Duodenal mucosa (tissue), 2 donors: ENCODE results near the gene KLHL18.

Experiments
- H3K27ac ChIP-seq: one replicate; pipeline ENCODE4 v1.7.0; 2013; ENCODE audit warnings: low read depth, low read length
- H3K27me3 ChIP-seq, 2 donors: one replicate each; pipeline ENCODE4 v1.7.0; 2013; ENCODE audit warnings: low read length in 2 of 2, control low read depth in 1 of 2; ENCODE audit not compliant: insufficient read depth in 2 of 2, control insufficient read depth in 1 of 2
- H3K36me3 ChIP-seq, 2 donors: one replicate each; pipeline ENCODE4 v1.7.0; 2013; ENCODE audit warnings: low read length in 2 of 2, control low read depth in 1 of 2; ENCODE audit not compliant: insufficient read depth in 2 of 2, control insufficient read depth in 1 of 2
- H3K4me1 ChIP-seq, 2 donors: one replicate each; pipeline ENCODE4 v1.7.0; 2013; ENCODE audit warnings: low read length in 2 of 2, control low read depth in 1 of 2; ENCODE audit not compliant: insufficient read depth in 2 of 2, control insufficient read depth in 1 of 2
- H3K4me3 ChIP-seq, 2 donors: one replicate each; pipeline ENCODE4 v1.7.0; 2013; ENCODE audit warnings: low read length in 2 of 2, low read depth in 1 of 2
- H3K9ac ChIP-seq, 2 donors: one replicate each; pipeline ENCODE4 v1.7.0; 2013; ENCODE audit warnings: low read length in 2 of 2, low read depth in 1 of 2
- H3K9me3 ChIP-seq, 2 donors: one replicate each; pipeline ENCODE4 v1.7.0; 2013; ENCODE audit warnings: low read length in 2 of 2, control low read depth in 1 of 2; ENCODE audit not compliant: control insufficient read depth in 1 of 2

KLHL18 gene

DNA sequence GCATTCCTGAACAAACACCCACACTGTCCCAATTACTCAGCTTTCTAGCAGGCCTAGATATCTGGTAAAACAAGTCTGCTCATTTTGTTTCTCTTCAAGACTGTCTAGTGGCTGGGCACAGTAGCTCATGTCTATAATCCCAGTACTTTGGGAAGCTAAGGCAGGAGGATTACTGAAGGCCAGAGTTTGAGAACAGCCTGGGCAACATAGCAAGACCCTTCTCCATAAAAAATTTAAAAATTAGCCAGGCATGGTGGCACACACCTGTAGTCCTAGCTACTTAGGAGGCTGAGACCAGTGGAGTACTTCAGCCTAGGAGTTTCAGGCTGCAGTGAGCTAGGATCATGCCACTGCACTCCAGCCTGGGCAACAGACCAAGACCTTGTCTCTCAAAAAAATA, 91.8 kb downstream of the KLHL18 start:
- H3K36me3 ChIP-seq, result no peaks in the 10 kb centered on the region
- no peak overlapping the region for H3K9ac ChIP-seq
- H3K4me1 ChIP-seq, result peaks cover 0 to 4% of the 10 kb centered on the region in 2 donors

GRCh38 chr3:47376393-47376792, 93.6 kb downstream of the KLHL18 start:
- H3K27me3 ChIP-seq, result peaks cover 0 to 5% of the 10 kb centered on the region in 2 donors
- no peak overlapping the region for H3K4me3 ChIP-seq
- H3K27ac ChIP-seq, result no peak overlapping the region
- H3K9ac ChIP-seq, result no peak overlapping the region
- no peaks in the 10 kb centered on the region for H3K9me3 ChIP-seq
- H3K36me3 ChIP-seq, result no peaks in the 10 kb centered on the region
- H3K4me1 ChIP-seq, result peaks cover 0 to 10% of the 10 kb centered on the region in 2 donors

More for the DNA sequence above, 91.8 kb downstream of the KLHL18 start:
- peaks cover 0 to 5% of the 10 kb centered on the region in 2 donors for H3K27me3 ChIP-seq
- H3K9me3 ChIP-seq, result no peaks in the 10 kb centered on the region
- H3K27ac ChIP-seq, result no peak overlapping the region
- H3K4me3 ChIP-seq, result no peak overlapping the region

- Histone ChIP-seq H3K27ac (no peak overlapping the region), H3K9ac (no peak overlapping the region), H3K9me3 (no peaks in the 10 kb centered on the region), H3K27me3 (no peaks in the 10 kb centered on the region), H3K4me3 (no peak overlapping the region), H3K4me1 (peaks cover 6 to 17% of the 10 kb centered on the region in 2 donors), H3K36me3 (no peaks in the 10 kb centered on the region)
Measured at GRCh38 chr3:47377186-47377585, 94.4 kb downstream of the KLHL18 start.

GRCh38 chr3:47378869-47379268, 96.1 kb downstream of the KLHL18 start:
- H3K27ac ChIP-seq, result no peak overlapping the region
- H3K9ac ChIP-seq, result no peak overlapping the region
- H3K36me3 ChIP-seq, result no peaks in the 10 kb centered on the region
- H3K9me3 ChIP-seq, result no peaks in the 10 kb centered on the region
- H3K4me1 ChIP-seq, result peaks cover 8 to 18% of the 10 kb centered on the region in 2 donors
- peak overlapping the region in 1 of 2 donors; percentile 5 for H3K4me3 ChIP-seq
- no peaks in the 10 kb centered on the region for H3K27me3 ChIP-seq

GRCh38 chr3:47379411-47379899, 96.7 kb downstream of the KLHL18 start:
- no peaks in the 10 kb centered on the region for H3K9me3 ChIP-seq
- no peaks in the 10 kb centered on the region for H3K27me3 ChIP-seq
- peaks cover 8 to 18% of the 10 kb centered on the region in 2 donors for H3K4me1 ChIP-seq
- H3K36me3 ChIP-seq, result no peaks in the 10 kb centered on the region
- peak overlapping the region; percentile 96 to 98 for H3K4me3 ChIP-seq
- peak overlapping the region; percentile 99 to 100 for H3K9ac ChIP-seq
- H3K27ac ChIP-seq, result peak overlapping the region; percentile 97

DNA sequence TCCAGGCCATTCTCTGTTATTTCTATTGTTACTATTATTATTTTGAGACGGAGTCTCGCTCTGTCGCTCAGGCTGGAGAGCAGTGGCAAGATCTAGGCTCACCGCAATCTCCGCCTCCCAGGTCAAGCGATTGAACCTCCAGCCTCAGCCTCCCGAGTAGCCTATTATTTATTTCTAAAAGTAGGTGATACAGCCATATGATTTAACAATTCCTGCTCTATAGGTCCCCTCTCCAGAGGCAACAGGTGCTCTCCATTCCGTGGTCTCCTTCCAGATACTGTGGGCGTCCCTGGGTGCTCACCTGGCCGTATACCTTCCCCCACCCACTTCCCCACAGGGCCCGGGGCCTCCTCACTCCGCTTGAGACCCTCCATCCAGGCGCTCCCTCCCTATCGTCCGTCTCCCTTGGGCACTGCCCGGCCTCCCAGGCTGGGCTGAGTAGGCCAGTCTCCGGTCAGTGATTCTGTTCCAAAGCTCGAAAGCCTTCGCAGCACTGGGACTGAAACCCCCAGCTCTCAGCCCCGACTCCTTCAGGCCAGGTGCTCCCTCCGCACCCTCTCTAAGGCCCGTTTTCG, 97.4 kb downstream of the KLHL18 start:
- Histone ChIP-seq H3K36me3 (no peaks in the 10 kb centered on the region), H3K4me3 (peak overlapping the region; percentile 96 to 98), H3K27ac (peak overlapping the region; percentile 97), H3K9ac (peak overlapping the region; percentile 99 to 100), H3K27me3 (no peaks in the 10 kb centered on the region), H3K9me3 (no peaks in the 10 kb centered on the region), H3K4me1 (peaks cover 8 to 18% of the 10 kb centered on the region in 2 donors)

DNA sequence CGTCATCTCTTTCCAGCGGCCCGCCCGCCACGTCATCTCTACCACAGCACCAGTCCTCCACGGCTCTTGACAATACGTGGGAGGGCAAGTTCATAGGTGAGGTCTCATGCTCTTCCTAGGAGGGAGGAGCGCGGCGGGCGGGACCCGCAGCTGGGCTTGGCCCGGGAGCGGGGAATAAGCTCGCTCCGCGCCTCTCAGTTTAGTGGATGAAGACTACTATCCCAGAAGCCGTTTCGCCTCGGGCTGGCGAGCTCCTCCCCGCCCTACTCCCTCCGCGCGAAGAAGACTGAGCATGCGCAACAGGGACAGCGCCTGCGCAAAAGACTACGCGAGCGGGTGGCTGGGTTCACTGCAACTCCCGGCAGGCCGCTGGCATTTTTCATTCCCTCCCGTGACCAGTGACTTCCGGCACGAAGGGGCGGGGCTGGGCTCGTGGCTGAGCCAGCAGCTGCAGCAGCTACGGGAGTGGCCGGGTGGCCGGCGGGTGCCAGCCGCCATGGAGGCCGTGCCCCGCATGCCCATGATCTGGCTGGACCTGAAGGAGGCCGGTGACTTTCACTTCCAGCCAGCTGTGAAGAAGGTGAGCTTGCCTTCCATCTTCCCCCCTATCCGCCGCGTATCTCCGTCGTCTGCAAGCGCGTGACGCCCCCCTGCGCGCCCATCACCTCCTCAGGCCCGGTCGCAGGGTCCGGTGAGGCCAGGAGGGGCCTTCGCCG, 98.0 kb downstream of the KLHL18 start, which contains the start of gene PTPN23:
TSS of gene PTPN23 (plus strand) at position 421 of the 716 bp plus-strand sequence. CDS start at position 497, 76 bp downstream.
- peak within 1 kb of the TSS; percentile 96 to 98 for H3K4me3 ChIP-seq
- H3K9ac ChIP-seq, result peak within 1 kb of the TSS; percentile 99 to 100
- peak within 1 kb of the TSS; percentile 97 for H3K27ac ChIP-seq
- H3K27me3 ChIP-seq, result no peaks in the 10 kb centered on the region
- H3K4me1 ChIP-seq, result peaks cover 12 to 22% of the 10 kb centered on the region in 2 donors
- peaks cover 0 to 4% of the 10 kb centered on the region in 2 donors for H3K36me3 ChIP-seq
- H3K9me3 ChIP-seq, result no peaks in the 10 kb centered on the region

- Histone ChIP-seq H3K9ac (peak overlapping the region; percentile 75 to 100), H3K27ac (peak overlapping the region; percentile 90), H3K4me3 (peak overlapping the region; percentile 82 to 98), H3K4me1 (peaks cover 15 to 24% of the 10 kb centered on the region in 2 donors), H3K27me3 (no peaks in the 10 kb centered on the region), H3K36me3 (peaks cover 2 to 7% of the 10 kb centered on the region in 2 donors), H3K9me3 (no peaks in the 10 kb centered on the region)
Measured at GRCh38 chr3:47381317-47382157, 98.8 kb downstream of the KLHL18 start.

GRCh38 chr3:47384425-47384824, 101.7 kb downstream of the KLHL18 start:
- H3K27me3 ChIP-seq, result no peaks in the 10 kb centered on the region
- H3K4me1 ChIP-seq, result peaks cover 15 to 21% of the 10 kb centered on the region in 2 donors

More at GRCh38 chr3:47384425-47384824, 101.7 kb downstream of the KLHL18 start:
- Histone ChIP-seq H3K36me3 (peaks cover 8 to 19% of the 10 kb centered on the region in 2 donors), H3K9ac (no peak overlapping the region), H3K4me3 (no peak overlapping the region), H3K9me3 (no peaks in the 10 kb centered on the region), H3K27ac (no peak overlapping the region)
